AG04450 (cell line): ENCODE measurements around the gene RAPGEF1. TPM values are rescaled to one million over a fixed set of nuclear protein-coding genes. Genes with fewer than 3 reads are reported as not detected.

Experiments used
- CTCF ChIA-PET: fragments of 300-600, 350-600 bp; formaldehyde crosslinking; extraction: SDS; loops from one replicate; lab custom pipeline; 2022; ENCODE audit warnings: antibody characterized with exemption, inconsistent platforms; lab: Charles Lee
- POLR2A ChIA-PET: fragments of 350-600 bp; formaldehyde crosslinking; extraction: SDS; loops from one replicate; lab custom pipeline; 2021; ENCODE audit warnings: antibody characterized with exemption, inconsistent platforms; lab: Yijun Ruan, JAX
- DNase-seq: peaks from one replicate; pipeline ENCODE4 v3.0.0-alpha.2; 2011; ENCODE audit warnings: low read depth, low spot score
- H3K27ac ChIP-seq: one replicate; pipeline ENCODE4 v1.5.1; 2012; ENCODE audit warnings: low read depth, low read length, control low read depth
- H3K27me3 ChIP-seq: one replicate; pipeline ENCODE4 v1.6.0; 2012; ENCODE audit warnings: low read length; ENCODE audit not compliant: control insufficient read depth, insufficient read depth
- H3K4me3 ChIP-seq: 2 replicates; pipeline ENCODE4 v1.5.1; 2011; ENCODE audit warnings: mild to moderate bottlenecking, low read depth, low read length, control low read depth
- H3K9me3 ChIP-seq: 2 replicates; pipeline ENCODE4 v1.5.1; 2012; ENCODE audit warnings: low read length; ENCODE audit not compliant: control insufficient read depth, insufficient read depth
- CTCF ChIP-seq: IDR thresholded peaks from 2 replicates; pipeline ENCODE4 v1.5.1; 2011; ENCODE audit warnings: low read depth, low read length, control low read depth, inconsistent platforms
- polyA plus RNA-seq: library from polyadenylated mRNA; depleted of rRNA; stranded (reverse); fragments of >200 nt; gene quantifications from 2 replicates; pipeline ENCODE4 v1.2.3, GENCODE V29; 2011; rRNA removed
- small RNA-seq: library from RNA; depleted of rRNA; stranded (forward); fragments of <200 nt; gene quantifications from one replicate; pipeline ENCODE3, GENCODE V24; 2012; ENCODE audit warnings: low read depth; ENCODE audit not compliant: insufficient read length

RAPGEF1 gene
- polyA plus RNA-seq, 1 experiment, result 27.6 TPM

- no peak for TF ChIP-seq CTCF
- DNase-seq, result no peak
- H3K9me3 ChIP-seq, result no peaks in the 10 kb centered on the region; the same call in 1 of the 2 replicates
- POLR2A ChIA-PET, result no interaction called here
- no peaks in the 10 kb centered on the region for H3K27me3 ChIP-seq
- H3K27ac ChIP-seq, result no peak overlapping the region
- CTCF ChIA-PET, result no interaction called here
- H3K4me3 ChIP-seq, result no peak overlapping the region
Measured at GRCh38 chr9:131528886-131529505, 210.9 kb downstream of the RAPGEF1 start.

GRCh38 chr9:131528186-131528585 is 211.7 kb downstream of the RAPGEF1 start:
- DNase-seq, result no peak
- POLR2A ChIA-PET, result no interaction called here
- no peak overlapping the region for H3K4me3 ChIP-seq
- no peak for TF ChIP-seq CTCF
- CTCF ChIA-PET, result no interaction called here
- no peak overlapping the region for H3K27ac ChIP-seq
- no peaks in the 10 kb centered on the region for H3K27me3 ChIP-seq
- no peaks in the 10 kb centered on the region; the same call in 1 of the 2 replicates for H3K9me3 ChIP-seq

Small RNA genes lying within 50 kb of the gene (small RNA-seq; reads per million reads assigned to genes)
- gene EIF4A1P3, result not detected
- gene RF00272, result not detected
- not detected for gene RN7SL328P

Other genes with a start within 250 kb of the RAPGEF1 start
- 23.8 and 23.9 TPM in 2 replicates for gene POMT1, start 237.2 kb downstream of the RAPGEF1 start, polyA plus RNA-seq
- 19.1 and 19.9 TPM in 2 replicates for gene UCK1, start 208.8 kb downstream of the RAPGEF1 start, polyA plus RNA-seq
- gene PRRT1B, start 194.6 kb downstream of the RAPGEF1 start, polyA plus RNA-seq, result not detected in 2 replicates